HG02642 (cell line): ENCODE results near the gene MOB3B.

Source experiments
- ATAC-seq: cut with Tn5 transposase; IDR thresholded peaks from one replicate; pipeline ENCODE4 v1.9.1; 2021; ENCODE audit warnings: mild to moderate bottlenecking; ENCODE audit not compliant: unreplicated experiment, poor library complexity

Gene MOB3B

GRCh38 chr9:27396495-27396894 is 133.1 kb downstream of the MOB3B start:
- ATAC-seq, result no peak

GRCh38 chr9:27395484-27395921 is 134.1 kb downstream of the MOB3B start:
- ATAC-seq, result no peak

GRCh38 chr9:27394826-27395201 is 134.8 kb downstream of the MOB3B start:
- ATAC-seq, result no peak

- ATAC-seq, result no peak
Measured at GRCh38 chr9:27394154-27394825, 135.3 kb downstream of the MOB3B start.

GRCh38 chr9:27393054-27393846 is 136.4 kb downstream of the MOB3B start:
- no peak for ATAC-seq

- ATAC-seq, result no peak
Measured at GRCh38 chr9:27392451-27392850, 137.2 kb downstream of the MOB3B start.

GRCh38 chr9:27391040-27391895 is 138.3 kb downstream of the MOB3B start:
- no peak for ATAC-seq

- ATAC-seq, result no peak
Measured at GRCh38 chr9:27388150-27388549, 141.5 kb downstream of the MOB3B start.

GRCh38 chr9:27387722-27388121 is 141.9 kb downstream of the MOB3B start:
- no peak for ATAC-seq

- ATAC-seq, result no peak
Measured at GRCh38 chr9:27386571-27387091, 143.0 kb downstream of the MOB3B start.

GRCh38 chr9:27385606-27386322 is 143.8 kb downstream of the MOB3B start:
- no peak for ATAC-seq

- ATAC-seq, result no peak
Measured at GRCh38 chr9:27384262-27385014, 145.2 kb downstream of the MOB3B start.

GRCh38 chr9:27383524-27383923 is 146.1 kb downstream of the MOB3B start:
- ATAC-seq, result no peak

GRCh38 chr9:27382975-27383374 is 146.6 kb downstream of the MOB3B start:
- ATAC-seq, result no peak

GRCh38 chr9:27382308-27382707 is 147.3 kb downstream of the MOB3B start:
- no peak for ATAC-seq

- peak; percentile 30 for ATAC-seq
Measured at GRCh38 chr9:27379311-27380251, 150.0 kb downstream of the MOB3B start.

GRCh38 chr9:27377811-27378456 is 151.7 kb downstream of the MOB3B start:
- ATAC-seq, result peak; percentile 83
